ENCODE data around the gene CREBBP.

Gene CREBBP

DNA sequence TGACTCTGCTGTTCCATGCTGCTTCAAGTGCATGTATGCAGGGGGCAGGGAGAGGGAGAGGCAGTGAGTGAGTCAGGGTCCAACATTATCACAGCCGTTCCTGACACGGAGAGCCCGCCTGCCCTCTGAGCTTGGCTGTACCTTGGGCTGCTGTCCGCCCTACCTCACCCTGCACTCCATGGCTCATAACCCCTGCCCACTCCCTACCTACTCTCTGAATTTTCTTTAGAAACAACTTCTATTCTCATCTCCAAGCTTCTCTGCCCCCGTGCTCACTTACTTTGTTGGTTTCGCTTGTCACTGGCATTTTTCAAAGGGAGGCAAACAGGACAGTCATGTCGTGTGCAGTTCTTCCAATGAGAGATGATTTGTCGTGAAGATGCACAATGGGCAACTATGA lies 88.8 kb downstream of the CREBBP start:
- no peak for DNase-seq

DNA sequence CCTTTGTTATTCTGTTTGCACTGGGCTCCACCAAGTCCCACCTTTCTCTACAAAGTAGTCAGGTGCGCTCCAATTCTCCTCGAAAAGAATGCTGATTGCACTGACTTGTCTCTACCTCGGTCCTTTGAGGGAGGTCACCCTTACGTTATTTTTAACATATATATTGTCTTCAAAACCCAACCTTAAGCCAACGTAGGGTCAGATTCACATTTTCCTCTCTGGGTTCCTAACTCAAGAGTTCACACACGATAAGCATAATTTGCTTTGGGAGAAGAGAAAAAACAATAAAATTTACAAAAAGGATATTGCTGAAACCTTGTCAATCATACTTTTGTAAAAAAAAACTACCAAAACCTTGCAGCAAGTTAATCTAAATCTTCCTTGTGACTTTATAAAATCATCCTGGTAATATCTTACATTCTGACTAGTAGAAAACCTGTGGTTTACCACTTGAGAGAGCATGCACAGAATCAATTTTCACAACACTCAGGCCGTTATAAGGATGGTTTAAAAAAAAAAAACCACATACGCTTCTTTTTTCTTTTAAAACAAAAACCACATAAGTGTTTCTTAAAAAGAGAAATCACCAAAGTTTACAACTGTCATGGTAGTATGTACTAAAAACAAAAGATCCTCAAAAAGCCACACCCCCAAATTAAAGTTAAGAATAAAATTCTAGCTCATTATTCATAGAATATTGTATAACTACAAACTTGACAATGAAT lies 91.0 kb downstream of the CREBBP start:
- no peak for DNase-seq

DNA sequence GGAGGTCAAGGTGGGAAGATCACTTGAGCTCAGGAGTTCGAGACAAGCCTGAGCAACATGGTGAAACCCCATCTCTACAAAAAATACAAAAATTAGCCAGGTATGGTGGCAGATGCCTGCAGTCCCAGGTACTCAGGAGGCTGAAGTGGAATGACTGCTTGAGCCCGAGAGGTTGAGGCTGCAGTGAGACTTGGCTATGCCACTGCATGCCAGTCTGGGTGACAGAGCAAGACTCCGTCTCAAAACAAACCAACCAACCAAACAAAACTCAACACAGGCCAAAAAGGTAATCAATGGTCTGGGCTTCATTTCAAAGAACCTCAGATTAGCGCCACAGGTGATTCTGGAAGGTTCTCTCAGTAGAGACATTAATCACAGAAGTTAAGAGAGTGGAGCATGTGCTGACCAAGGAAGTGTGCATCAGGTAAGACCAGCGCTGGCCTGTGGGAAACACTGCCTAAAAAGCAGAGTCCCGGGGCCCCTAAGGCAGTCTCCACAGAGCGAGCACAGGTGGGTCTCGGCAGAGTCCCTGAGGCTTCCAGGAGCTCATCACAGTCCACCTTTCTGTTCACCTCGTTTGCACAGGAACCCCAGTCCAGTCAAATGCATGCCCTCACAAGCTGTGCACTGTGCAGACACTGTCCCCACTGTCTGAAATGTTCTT lies 91.7 kb downstream of the CREBBP start:
- DNase-seq = no peak

DNA sequence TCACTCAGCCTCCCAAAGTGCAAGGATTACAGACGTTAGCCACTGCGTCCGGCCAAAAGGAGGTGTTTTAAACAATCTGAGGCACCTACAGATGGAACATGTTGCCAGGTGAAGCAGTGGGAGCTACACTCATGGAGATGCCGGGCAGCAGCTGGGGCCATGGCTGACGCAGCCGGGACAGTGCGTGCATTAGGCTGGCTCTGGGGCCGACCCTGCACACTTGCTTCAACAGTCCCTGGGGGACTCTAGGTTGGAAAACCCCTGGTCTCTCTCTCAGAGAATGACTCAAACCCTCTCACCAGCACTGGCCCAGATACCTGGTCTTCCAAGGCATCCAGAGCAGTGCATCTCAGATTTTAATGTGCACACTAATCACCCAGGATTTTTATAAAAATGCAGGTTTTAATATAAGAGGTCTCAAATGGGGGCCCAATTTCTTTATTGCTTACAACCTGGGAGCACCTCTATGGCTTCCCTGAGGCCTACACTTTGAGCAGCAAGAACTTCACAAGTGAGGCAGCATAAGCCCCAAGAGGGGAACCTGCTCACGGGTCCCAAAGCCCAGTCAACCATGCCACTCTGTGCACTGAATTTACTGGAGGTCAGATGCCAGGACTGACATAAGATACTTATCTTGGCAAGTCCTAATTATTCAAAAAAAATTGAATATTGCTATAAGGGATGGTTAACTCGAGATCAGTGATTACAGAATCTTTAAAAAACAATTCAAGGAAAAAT lies 92.4 kb downstream of the CREBBP start:
- DNase-seq = no peak

DNA sequence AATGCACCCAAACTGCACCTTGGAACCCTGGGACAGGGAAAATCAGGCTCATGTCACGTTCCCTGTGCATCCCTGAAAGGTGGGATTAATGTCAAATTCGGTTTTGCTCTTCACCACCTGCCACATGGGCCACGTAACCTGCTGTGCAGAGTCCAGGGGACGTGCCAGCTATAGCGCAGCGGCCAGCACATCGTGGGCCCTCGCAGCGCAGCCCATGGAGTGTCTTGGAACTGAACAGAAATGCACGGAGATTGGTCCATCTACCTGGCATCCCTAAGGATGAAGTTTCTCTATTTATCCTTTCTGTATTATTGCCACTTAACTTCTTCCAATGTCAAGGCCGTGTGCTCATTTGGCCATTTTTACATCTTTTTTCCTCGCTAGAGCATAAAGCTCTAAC lies 95.1 kb downstream of the CREBBP start:
- no peak for DNase-seq

DNA sequence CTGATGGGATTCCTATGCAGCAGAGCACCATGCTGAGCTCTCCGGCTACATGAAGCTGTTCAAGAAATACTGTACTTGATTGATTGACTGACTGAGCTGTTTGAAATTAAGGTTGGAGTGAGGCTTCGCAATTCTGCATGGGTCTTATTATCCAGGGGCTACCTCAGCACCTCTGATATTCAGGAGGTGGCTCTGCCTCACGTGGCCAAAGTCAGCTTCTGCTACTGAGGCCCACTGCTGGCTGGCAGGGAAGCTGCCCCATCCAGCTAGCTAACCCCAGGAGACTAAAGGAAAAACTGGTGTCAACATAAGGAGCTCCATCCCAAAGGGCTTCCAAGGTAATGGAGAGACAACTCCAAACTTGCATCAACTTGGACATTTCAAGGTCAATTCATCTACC lies 97.0 kb downstream of the CREBBP start:
- no peak for DNase-seq

DNA sequence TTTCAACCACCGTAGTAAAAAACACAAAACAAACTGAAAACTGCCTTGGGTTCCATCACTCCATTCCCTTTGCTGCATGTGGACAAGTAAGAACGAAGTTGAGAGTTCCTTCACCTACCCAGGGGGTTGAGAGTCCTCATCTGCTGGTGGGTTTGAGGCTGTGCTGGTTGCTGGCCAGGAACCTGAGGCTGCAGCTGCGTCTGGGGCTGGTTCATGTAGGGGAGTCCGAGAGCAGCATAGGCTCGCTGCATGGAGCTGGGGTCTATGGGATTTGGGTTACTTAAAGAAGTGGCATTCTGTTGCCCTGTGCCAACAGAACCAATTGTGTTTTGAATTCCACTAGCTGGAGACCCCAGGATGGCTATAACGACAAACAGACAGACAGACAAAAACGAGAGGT lies 97.9 kb downstream of the CREBBP start:
- no peak for DNase-seq

DNA sequence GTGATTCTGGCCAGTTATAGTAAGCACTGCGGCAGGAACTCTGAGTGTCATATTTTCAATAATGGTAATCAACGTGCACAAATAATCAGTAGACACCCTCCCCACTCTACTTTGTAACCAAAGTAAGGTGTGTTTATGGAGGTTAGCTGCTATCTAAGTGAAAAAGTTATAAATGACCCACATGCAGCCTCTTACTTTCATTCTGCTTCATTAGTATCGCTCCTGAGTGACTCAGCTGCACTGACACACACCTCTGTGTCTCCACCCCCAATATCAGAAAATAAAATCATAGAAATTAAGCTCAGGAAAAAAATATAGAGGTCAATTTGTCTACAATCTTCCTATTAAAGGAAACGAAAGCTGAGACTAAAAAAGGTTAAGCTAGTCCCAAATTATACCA lies 99.1 kb downstream of the CREBBP start:
- no peak for DNase-seq

DNA sequence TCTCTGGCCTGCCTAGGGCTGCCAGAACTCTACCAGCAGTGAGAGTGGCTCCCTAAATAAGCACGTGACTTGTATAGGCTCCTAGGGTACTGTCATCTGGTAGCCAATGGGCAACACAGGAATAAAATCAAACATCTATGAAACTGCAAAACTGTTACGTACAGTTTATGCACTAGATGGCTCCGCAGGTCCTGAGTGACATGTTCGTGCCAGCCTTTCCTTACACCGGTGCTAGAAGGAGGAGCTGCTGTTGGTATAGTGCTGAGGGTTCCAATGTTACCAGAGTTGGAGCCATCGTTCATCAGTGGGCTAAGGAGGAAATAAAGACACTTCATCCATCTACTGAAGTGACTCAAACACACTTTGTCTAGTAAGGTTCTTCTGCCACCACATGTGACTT lies 99.9 kb downstream of the CREBBP start:
- DNase-seq = no peak

DNA sequence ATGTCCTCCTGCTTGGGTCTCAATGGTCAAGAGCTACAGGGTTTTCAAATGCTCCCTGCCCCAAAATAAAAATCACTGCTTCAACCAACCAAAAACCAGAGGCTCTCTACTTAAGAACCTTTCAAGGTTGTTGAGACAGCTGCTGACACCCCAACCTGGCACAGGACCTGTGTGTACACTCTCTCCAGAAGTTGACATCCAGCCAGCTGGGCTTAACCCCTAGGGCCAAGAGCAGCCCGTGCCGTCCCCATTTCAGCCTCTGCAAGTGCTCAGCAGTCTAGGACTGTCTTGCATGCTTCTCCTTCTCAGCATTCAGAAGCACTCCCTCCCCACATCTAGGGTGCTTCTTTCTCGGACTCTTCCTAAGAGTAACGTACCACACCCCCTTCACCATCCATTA lies 104.2 kb downstream of the CREBBP start:
- DNase-seq = no peak

DNA sequence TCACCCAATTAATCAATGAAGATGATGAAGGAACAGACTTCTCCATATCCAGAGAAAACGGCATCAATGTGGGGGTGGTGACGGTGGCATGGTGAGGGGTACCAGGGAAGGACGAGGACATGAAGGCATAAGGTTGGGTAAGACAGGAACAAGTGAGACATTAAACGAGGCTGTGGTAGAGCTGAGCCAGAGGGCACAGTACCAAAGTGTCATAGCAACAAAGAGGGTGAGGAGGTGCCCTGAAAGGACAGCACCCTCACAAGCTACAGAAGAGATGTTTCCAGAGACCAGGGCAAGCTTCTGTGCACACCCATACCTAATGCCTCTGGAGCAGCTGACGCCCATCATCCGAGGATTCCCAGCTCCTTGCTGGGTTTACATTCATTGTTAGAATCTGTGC lies 105.7 kb downstream of the CREBBP start:
- no peak for DNase-seq

DNA sequence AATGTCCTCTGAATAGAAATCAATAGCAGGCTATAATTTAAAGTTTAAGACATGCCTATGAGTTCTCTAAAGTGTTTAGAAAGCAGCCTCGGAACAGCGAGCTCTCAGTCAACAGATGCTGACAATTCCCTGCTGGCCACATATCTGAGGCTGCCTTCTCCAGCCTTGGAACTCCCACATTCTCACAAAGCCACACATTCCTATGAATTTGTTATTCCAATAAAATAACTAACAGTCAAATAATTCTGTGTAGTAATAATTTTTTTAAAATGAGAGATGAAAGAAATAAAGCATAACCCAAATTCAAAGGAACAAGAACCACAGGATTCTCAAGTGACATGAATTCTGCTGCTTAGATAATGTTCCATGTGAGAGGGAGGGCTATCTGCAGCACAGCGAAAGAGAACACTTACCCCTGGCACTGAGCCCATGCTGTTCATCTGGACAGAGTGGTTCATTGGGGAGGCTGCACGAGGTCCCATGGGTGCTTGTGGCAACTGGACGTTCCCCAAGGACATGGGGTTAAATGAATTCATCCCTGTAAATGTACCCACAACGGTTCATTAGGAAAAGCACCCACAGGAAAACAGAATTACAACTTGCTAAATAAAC lies 106.3 kb downstream of the CREBBP start:
- no peak for DNase-seq

DNA sequence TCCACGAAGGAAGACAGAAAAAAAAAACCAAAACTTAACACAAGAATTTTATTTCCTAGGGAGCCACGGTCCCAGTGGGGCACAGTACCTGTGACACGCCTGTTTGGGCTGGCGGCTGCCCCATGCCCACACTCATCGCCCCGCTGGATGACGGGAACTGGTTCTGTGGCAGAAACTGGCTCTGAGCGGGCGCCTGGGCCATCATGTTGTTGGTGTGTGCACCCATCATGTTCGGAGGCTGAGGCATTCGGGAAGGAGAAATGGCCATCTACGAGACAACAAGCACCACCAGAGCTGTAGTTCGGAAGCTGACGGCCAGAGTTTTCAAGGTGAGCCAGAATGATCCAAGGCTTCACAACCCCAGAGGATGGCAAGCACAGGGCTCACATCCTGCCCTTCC lies 106.8 kb downstream of the CREBBP start:
- DNase-seq = no peak

DNA sequence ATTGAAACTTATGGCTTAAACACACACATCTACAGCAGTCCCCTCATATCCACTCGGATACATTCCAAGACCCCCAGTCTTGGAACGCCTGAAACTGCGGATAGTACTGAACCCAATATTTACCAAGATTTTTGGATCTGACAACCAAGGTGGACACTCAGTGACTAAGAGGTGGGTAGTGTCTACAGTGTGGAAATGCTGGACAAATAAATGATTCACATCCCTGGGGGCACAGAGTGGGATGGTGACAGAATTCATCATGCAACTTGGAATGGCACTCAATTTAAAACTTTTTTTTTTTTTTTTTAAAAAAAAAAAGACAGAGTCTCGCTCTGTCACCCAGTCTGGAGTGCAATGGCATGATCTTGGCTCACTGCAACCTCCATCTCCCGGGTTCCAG lies 109.0 kb downstream of the CREBBP start:
- no peak for DNase-seq

DNA sequence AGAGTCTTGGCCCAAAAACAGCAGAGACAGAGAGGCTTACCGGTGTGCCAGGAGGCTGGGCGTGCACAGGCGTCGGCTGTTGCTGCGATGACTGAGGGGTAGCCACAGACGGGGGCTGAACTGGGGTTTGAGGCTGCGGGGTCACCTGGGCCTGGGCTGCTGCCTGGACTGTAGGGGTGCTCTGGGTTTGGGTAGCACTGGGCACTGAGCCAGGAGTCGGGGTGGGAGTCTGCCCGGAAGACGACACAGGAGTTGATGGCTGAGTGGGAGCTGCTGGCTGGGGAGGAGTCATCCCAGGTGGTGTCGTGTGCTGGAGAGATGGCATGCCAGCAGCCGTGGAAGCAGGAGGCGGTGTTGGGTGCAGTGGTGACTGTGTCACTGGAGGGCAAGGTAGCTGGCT lies 110.0 kb downstream of the CREBBP start:
- DNase-seq = no peak

DNA sequence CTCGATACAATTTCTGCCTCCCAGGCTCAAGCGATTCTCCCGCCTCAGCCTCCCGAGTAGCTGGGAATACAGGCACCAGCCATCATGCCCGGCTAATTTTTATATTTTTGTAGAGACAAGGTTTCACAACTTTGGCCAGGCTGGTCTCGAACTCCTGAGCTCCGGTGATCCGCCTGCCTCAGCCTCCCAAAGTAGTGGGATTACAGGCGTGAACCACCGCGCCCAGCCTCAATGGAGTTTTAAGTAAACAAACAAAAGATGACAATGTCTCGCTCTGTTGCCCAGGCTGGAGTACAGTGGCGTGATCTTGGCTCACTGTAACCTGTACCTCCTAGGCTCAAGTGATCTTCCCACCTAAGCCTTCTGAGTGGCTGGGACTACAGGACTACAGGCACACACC lies 110.6 kb downstream of the CREBBP start:
- DNase-seq = no peak

DNA sequence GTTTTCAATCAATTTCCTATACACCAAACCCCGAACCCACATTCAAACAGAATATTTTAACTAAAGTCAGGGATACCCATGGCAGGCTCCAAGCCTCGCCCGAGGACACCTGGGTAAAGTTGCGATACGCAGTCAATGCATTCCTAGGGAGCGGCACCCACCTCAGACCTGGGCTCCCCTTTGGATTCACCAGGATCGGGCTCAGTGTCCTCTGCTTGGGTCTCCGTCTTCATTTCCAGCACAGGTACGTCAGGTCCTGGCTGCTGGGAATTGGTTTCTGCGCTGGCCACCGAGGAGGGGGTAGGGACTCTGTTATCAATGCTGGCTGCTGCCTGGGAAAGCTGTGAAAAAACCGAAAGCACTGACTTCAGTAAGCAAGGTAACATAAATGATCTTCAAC lies 111.5 kb downstream of the CREBBP start:
- DNase-seq = no peak

DNA sequence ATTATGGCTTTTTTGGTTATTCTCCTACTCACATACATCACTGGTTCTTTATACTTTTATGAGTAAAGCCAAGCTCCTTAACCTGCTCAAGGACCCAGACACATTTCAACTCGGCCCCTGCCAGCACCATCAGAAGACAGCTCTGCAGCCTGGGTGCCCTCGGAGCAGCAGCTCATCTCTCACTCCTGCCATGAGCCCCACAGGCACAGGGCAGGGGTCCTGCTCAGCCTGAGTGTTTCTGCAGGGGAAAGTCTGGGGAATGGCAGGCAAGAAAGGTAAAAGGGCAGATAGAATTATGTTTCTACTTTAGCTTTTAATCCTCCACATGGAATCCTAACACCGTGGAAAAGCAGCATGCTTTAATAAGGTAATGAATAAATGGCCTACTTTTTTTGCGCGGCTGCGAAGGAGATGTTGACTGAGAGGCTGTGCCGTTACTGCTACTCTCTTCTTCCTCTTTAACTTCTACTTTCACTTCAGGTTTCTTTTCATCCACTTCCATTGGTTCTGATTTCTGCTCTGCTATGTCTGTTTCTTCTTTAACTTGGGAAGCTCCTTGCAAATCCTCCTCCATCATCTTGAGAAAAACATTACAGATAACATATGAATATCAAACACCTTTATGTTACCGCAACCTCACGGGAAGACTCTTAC lies 113.1 kb downstream of the CREBBP start:
- DNase-seq = no peak

DNA sequence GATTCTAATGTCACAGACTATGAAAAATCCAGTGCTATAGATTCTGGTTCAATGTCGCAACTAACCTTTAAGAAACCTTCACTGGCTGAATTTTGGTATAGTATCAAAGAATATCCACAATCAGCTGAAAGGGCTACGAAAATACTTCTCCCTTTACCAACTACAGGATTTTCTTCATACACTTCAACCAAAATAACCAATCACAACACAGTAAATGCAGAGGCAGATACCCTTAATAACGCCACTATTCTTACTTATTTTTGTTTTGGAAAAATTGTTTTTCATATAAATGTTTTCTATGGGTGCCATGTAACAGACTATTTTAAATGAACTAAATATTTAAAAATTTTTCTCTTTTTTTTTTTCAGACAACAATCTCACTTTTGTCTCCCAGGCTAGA lies 114.3 kb downstream of the CREBBP start:
- no peak for DNase-seq

DNA sequence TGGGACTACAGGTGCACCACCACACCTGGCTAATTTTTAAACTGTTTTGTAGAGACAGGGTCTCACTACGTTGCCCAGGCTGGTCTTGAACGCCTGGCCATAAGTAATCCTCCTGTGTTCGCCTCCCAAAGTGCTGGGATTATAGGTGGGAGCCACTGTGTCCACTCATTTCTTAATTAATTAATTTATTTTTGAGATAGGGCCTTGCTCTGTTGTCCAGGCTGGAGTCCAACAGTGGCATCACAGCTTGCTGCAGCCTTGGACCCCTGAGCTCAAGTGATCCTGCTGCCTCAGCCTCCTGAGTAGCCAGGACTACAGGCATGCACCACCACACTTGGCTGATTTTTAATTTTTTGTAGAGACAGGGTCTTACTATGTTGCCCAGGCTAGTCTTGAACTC lies 116.1 kb downstream of the CREBBP start:
- no peak for DNase-seq

DNA sequence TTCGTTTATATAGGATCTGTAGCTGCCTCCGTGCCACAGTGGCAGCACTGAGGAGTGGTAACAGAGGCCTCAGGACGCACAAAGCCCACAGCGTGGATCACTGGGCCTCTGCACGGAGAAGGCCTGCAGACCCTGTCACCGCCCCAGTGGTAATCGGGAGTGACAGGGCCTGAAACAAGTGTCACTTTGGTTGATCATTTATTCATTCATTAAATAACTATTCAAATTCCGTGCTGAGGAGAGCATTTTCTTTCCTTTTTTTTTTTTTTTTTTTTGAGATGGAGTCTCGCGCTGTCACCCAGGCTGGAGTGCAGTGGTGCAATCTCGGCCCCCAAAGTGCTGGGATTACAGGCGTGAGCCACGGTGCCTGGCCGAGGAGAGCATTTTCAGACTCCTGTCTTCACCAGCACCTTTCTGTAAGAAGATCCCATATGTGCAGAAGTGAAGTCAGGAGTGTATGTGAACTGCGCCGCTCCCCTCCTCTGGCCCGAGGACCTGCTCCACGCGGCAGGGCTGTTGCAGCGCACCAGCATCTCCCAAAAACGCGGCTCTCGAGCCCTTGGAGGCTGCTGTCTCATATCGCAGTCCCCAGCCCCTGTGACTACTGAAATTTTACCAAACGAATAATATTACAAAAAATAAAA lies 118.3 kb downstream of the CREBBP start:
- DNase-seq = no peak

DNA sequence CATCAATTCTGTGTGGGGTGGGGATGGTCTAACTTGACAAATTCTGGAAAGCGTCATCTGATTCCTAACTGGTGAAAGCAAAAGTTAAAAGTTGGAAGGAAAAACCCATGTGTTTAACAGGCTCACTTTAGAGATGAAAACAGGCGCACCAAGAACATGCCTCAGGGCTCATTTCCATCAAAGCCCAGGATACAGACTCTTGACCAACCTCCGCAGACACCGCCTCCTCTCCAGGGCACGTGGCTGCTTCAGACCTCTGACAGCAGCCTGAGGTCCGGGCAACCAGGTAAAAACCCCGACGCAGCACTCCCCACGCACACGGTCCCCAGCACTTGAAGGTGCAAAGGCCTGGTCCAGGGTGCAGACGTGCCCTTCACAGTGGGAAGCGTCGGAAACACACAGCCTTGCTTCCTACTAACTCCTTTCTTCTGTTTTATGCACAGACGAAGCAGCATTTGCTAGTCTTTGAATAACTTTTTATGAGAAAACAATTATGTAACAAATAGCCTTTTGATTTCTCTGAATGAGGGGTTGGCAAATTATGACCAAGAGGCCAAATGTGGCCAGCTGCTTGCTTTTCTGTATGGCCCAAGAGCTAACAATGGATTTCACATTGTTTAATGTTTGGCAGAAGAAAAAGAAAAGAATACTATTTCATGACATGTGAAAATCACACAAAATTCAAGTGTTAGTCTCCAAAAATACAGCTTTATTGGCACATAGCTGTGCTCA lies 119.0 kb downstream of the CREBBP start:
- no peak for DNase-seq
